ENCODE measurements around the gene TBC1D12. TPM values are rescaled to one million over a fixed set of nuclear protein-coding genes. Genes with fewer than 3 reads are reported as not detected.

The TBC1D12 gene
- total RNA-seq, 1 experiment from 2014 or later, result 10.7 TPM

DNA sequence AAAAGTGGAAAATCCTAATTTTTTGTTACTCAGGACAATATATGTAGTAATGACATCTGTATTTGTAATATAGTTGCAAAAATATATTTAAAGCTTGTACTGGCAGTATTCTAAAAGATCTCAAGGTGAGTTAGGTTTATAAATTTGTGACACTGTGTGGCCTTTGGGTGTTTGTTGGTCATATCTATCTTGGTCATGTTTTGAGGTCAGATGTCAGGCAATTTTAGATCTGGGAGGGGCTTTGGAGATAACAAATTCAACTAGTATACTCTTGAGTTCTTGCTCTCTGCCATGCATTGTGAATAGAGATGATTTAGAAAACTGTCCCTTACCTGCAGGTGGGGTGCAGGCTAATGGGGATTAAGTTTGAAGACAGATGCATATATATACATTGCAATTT is 3.1 kb downstream of the TBC1D12 start:
- DNase-seq (ENCODE audit: low read depth), result no peak

DNA sequence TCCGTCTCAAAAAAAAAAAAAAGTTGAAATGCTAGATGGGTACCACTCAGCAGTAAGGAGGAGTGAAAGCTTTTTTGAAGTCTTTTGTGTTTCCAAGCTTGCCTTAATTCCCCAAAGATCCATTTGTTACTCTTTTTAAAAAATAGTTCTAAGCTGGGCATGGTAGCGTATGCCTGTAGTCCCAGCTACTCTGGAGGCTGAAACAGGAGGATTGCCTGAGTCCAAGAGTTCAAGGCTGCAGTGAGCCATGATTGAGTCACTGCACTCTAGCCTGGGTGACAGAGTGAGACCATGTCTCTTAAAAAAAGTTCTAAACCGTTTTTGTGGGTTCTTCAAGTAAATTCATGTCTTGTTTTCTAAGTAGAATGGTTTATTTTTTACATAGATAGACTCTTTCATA is 5.3 kb downstream of the TBC1D12 start:
- DNase-seq (ENCODE audit: low read depth), result peak; percentile 50

- peak; percentile 40 for DNase-seq (ENCODE audit: low read depth)
Observed at GRCh38 chr10:94409021-94409657, 6.8 kb downstream of the TBC1D12 start.

GRCh38 chr10:94411304-94411703 is 9.0 kb downstream of the TBC1D12 start:
- no peak for DNase-seq (ENCODE audit: low read depth)

- no peak for DNase-seq (ENCODE audit: low read depth)
Observed at GRCh38 chr10:94412449-94412848, 10.1 kb downstream of the TBC1D12 start.

DNA sequence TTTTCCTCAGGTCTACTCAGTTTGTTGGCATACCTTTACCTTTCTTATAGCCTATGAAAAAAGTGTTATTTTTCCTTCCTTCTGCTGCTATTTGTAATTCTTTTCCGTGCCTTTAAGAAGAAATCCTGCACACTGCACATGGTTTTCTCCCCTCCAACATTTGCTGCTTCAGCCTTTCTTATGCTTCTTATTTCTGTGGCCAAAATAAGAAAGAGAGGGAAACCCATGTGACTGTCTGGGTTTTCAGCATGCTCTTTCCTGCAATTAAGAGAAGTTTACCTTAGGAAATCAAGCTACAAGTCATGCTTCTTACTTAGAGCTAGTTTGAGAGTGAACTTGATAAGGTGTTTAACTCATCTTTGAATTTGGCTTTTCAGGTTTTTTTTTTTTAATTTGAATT is 11.0 kb downstream of the TBC1D12 start:
- DNase-seq (ENCODE audit: low read depth), result no peak

DNA sequence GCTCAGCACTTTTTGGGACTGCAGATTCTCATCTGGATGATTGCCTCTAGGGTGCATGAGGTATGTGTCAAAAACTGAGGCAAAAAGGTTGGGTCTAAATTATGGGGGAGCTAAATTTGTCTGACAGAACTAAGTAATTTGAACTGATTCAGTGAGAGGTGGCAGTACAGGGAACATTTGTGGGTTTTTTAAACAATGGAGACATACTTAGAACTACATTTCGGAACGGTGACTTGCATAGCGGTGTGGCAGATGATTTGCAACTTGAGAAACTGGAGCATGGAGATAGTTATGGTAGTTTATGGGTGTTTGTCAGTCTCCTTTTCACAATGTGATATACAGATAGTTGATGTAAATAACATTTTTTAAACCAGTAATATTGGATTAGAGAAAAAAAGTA is 14.6 kb downstream of the TBC1D12 start:
- DNase-seq (ENCODE audit: low read depth), result peak; percentile 49

DNA sequence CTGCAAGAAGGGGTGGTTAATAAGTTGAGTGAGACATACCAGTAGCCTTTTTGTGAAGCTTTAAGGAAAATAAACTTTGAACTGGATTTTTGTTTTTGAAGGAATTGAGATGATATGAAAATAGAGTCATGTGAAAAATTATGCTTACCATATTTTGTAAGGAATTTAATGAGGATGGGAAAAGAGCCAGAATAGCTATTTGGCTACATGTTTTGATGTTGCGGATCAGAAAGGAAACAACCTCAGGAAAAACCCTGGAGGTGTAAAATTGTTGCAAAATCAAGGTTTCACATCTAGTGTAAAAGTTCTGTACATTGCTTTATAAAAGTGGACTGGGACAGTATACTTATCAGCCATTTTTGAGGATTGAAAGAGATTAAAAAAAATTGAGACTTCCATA is 15.0 kb downstream of the TBC1D12 start:
- DNase-seq (ENCODE audit: low read depth), result no peak

DNA sequence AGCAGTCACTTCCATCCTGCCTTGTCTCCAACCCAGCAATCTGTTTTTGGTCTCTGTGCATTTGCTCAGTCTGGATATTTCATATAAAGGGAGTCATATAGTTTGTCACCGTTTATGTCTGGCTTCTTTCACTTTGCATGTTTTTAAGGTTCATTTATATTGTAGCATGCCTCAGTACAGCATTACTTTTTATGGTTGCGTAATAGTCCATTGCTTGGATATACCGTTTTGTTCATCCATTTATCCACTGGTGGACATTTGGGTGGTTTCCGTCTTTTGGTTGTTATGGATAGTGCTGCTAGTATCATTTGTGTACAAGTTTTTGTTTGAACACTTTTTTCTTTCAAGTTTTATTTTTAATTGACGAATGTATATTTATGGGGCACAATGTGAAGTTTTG is 18.2 kb downstream of the TBC1D12 start:
- no peak for DNase-seq (ENCODE audit: low read depth)

DNA sequence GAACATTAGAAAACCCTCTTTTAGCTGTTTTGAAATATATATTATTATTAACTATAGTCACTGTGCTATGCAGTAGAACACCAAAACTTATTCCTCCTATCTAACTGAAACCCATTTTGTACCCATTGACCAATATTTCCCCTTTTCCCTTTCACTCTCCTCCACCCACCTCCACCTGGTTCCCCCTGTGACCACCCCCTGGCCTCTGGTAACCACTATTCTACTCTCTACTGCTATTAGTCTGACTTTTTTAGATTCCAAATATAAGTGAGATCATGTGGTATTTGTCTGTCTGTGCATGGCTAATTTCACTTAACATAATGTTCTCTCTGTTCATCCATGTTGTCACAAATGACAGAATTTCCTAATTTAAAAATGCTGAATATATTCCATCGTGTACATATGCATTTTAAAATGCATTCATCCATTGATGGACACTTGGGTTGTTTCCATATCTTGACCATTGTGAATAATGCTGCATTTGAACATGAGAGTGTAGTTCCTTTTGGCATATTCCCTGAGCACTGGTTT is 18.7 kb downstream of the TBC1D12 start:
- no peak for DNase-seq (ENCODE audit: low read depth)

DNA sequence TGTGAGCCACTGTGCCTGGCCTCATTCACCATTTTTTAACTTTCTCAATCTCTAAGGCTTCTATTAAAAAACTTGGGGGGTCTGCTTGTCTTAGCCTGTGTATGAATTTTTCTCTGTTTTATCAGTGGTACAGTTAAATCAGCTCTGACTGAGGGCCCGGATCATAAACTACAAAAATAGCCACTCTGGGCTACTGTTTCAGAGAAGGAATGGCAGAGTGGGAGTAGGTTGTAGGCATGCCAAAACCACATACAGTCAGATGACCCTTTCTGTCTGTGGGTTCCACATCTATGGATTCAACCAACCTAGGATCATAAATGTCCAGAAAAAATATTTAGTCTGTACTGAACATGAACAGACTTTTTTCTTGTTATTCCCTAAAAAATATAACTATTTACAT is 21.3 kb downstream of the TBC1D12 start:
- DNase-seq (ENCODE audit: low read depth), result peak; percentile 32

GRCh38 chr10:94424714-94425337 is 22.5 kb downstream of the TBC1D12 start:
- no peak for DNase-seq (ENCODE audit: low read depth)

DNA sequence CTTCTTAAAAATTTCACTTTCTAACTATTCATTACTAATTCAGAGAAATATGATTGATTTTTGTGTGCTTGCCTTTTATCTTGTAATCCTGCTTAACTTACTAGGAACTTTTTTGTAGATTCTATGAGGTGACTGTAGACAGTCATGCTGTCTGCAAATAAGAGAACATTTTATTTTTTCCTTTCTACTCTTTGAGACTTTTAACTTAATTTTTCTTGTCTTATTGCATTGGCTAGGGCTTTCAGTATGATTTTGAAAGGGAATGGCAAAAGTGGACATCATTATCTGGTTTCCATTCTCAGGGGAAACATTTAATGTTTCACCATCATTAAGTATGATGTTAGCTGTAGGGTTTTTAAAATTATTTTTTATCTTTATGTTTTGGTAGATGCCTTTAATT is 23.6 kb downstream of the TBC1D12 start:
- DNase-seq (ENCODE audit: low read depth), result no peak

DNA sequence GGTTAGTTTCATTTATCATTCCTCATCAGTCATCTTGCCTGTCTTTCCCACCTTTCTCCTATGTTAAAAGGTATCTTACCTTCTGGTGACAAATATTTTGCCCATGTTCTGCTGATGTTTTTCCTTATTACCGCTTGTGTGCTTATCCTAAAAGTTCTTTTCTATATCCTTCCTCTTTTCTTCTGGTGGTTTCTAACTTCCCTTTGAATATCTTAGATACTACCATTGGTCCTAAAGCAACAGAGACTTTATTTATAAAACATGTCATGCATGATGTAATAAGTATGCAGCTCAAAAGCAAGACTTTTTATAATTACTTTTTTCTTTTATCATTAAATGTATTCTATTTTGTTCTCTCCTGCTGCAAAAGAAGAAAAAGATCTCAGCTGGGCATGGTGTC is 24.8 kb downstream of the TBC1D12 start:
- no peak for DNase-seq (ENCODE audit: low read depth)

DNA sequence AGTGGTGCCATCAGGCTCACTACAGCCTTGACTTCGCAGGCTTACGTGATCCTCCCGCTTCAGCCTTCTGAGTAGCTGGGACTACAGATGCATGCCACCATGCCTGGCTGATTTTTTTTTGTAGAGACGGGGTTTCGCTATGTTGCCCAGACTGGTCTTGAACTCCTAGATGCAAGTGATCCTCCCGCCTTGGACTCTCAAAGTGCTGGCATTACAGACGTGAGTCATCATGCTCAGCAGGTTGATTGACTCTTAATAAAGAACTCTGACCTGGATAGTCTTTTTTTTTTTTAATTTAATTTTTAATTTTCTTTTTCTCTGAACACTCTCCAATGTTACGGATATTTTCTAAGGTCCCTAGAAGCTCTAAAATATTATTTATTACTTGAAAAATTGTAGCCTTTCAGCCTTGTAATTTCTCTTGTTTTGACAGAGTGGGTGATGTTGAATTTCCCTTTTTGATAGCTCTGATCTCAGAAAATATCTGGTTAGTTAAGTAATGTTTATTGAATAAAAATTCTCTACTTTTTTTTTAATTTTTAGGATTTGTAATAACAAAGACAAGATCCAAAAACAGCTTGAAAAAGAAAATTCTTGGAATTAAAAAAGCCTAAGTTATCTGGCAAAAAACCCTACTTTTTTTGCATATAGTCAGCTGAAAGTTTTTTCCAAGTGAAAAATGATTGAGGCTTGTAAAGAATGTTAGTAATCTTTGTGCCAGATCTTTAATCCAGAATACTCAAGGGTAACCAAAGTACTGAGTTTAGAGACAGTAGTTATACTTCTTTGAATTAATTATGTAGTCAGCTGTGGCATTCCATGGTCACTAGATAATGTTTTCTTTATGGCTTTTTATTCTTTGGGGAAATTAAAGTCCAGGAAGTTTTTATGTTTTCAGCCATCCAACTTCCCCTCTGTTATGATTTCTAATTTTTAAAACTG is 26.7 kb downstream of the TBC1D12 start:
- peak; percentile 61 for DNase-seq (ENCODE audit: low read depth)

GRCh38 chr10:94430701-94431100 is 28.4 kb downstream of the TBC1D12 start:
- DNase-seq (ENCODE audit: low read depth), result no peak

DNA sequence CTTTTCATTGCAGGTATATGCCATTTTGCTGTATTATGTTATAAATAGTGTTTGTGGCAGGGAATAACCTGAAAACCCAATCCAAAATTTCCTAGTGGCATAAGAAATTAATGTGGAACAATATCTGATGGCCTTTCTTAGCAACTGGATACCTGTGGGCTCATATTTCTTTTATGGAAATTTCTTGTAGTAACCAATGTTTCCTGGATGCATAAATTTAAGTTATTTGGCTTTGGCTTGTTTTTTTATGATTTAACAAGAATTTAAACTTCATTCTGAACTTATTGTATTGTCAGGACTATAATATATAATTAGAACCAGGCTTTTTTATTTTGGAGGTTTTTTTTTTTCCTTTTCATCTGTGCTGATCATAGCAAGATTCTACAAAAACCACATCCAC is 30.1 kb downstream of the TBC1D12 start:
- no peak for DNase-seq (ENCODE audit: low read depth)

- peak; percentile 30 for DNase-seq (ENCODE audit: low read depth)
Observed at GRCh38 chr10:94439275-94439861, 37.0 kb downstream of the TBC1D12 start.

- DNase-seq (ENCODE audit: low read depth), result no peak
Observed at GRCh38 chr10:94440096-94440495, 37.8 kb downstream of the TBC1D12 start.

DNA sequence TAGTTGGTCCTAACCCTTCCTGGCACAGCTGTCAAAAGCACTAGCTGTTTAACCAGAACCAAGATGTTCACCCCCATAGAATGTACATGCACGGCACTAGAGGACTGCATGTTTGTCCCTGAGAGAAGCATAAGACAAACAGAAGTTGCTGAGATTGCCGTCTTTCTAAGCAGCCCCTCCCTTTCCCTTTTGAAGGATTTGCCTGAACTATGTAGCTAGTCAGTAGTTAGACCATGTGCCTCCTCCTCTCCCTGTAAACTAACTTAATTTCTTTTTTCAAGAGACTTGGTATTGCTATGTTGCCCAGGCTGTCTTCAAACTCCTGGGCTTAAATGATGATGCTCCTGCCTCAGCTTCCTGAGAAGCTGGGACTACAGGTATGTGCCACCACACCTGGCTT is 40.7 kb downstream of the TBC1D12 start:
- no peak for DNase-seq (ENCODE audit: low read depth)

DNA sequence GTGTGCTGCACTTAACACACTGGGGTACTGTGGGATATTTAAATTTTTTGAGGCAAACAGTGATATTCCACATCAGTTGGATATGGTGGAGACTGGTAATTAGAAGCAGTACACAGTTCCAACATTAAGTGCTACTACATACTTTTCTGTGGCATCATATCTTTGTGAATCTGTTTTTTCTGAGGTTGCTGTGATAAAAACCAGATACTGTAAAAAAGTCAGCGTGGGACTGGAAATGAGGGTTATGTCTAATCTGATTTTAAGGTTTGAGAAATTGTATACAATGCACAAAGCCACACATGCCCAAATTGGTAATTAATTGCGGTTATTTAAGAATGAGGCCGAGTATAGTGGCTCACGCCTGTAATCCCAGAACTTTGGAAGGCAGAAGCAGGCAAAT is 41.2 kb downstream of the TBC1D12 start:
- no peak for DNase-seq (ENCODE audit: low read depth)

DNA sequence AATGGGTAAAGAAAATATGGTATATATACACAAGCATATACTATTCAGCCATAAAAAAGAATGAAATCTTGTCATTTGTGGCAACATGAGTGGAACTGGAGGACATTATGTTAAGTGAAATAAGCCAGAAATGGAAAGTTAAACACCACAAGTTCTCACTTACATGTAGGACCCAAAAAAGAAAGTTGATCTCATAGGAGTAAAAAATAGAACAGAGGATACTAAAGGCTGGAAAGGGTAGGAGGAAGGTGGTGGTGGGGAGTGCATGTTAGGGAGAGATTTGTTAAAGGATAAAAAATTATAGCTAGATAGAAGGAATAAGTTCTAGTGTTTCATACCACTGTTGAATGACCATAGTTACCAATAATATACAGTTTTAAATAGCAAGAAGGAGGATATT is 48.4 kb downstream of the TBC1D12 start:
- no peak for DNase-seq (ENCODE audit: low read depth)

Data from M059J (cell line).